ENCODE data around the gene BHLHE40.
"Not testable (repeated sequence)": the region's sequence is repeated elsewhere in the genome, so short reads cannot be mapped to it uniquely, and the experiment has no call there.

The BHLHE40 gene

GRCh38 chr3:4956738-4957137, 22.5 kb upstream of the BHLHE40 start:
- no peak for DNase-seq (ENCODE audit: low spot score)
- no peak for TF ChIP-seq CTCF (IDR thresholded peaks at IDR 0.05; ENCODE audit: borderline replicate concordance, control extremely low read depth, extremely low read depth, insufficient read depth, missing control alignments)
- in situ Hi-C loops (cut with MboI; ENCODE audit: low sequenced_read_pairs, unreplicated experiment) = no loop called here

GRCh38 chr3:4957978-4958377, 21.3 kb upstream of the BHLHE40 start:
- in situ Hi-C loops (cut with MboI; ENCODE audit: low sequenced_read_pairs, unreplicated experiment) = no loop called here
- DNase-seq (ENCODE audit: low spot score) = no peak
- no peak for TF ChIP-seq CTCF (IDR thresholded peaks at IDR 0.05; ENCODE audit: borderline replicate concordance, control extremely low read depth, extremely low read depth, insufficient read depth, missing control alignments)

- DNase-seq (ENCODE audit: low spot score) = no peak
- no peak for TF ChIP-seq CTCF (IDR thresholded peaks at IDR 0.05; ENCODE audit: borderline replicate concordance, control extremely low read depth, extremely low read depth, insufficient read depth, missing control alignments)
- in situ Hi-C loops (cut with MboI; ENCODE audit: low sequenced_read_pairs, unreplicated experiment) = no loop called here
Measured at GRCh38 chr3:4959180-4959579, 20.1 kb upstream of the BHLHE40 start.

- in situ Hi-C loops (cut with MboI; ENCODE audit: low sequenced_read_pairs, unreplicated experiment); DNase-seq (ENCODE audit: low spot score): not testable (repeated sequence)
Measured at GRCh38 chr3:4961865-4962264, 17.4 kb upstream of the BHLHE40 start.

GRCh38 chr3:4963669-4964570, 15.3 kb upstream of the BHLHE40 start:
- in situ Hi-C loops (cut with MboI; ENCODE audit: low sequenced_read_pairs, unreplicated experiment) = no loop called here
- no peak for TF ChIP-seq CTCF (IDR thresholded peaks at IDR 0.05; ENCODE audit: borderline replicate concordance, control extremely low read depth, extremely low read depth, insufficient read depth, missing control alignments)
- DNase-seq (ENCODE audit: low spot score) = no peak

GRCh38 chr3:4966006-4966405, 13.2 kb upstream of the BHLHE40 start:
- in situ Hi-C loops (cut with MboI; ENCODE audit: low sequenced_read_pairs, unreplicated experiment) = not testable (repeated sequence)

GRCh38 chr3:4967683-4968082, 11.6 kb upstream of the BHLHE40 start:
- in situ Hi-C loops (cut with MboI; ENCODE audit: low sequenced_read_pairs, unreplicated experiment); DNase-seq (ENCODE audit: low spot score): not testable (repeated sequence)

More at GRCh38 chr3:4966006-4966405, 13.2 kb upstream of the BHLHE40 start:
- DNase-seq (ENCODE audit: low spot score) = not testable (repeated sequence)

- in situ Hi-C loops (cut with MboI; ENCODE audit: low sequenced_read_pairs, unreplicated experiment) = loop anchor here (10.0 kb wide), 2 partner anchors 137 to 247 kb away; no protein-coding TSS in a partner anchor
- not testable (repeated sequence) for DNase-seq (ENCODE audit: low spot score)
Measured at GRCh38 chr3:4971437-4971836, 7.8 kb upstream of the BHLHE40 start.

- no peak for TF ChIP-seq CTCF (IDR thresholded peaks at IDR 0.05; ENCODE audit: borderline replicate concordance, control extremely low read depth, extremely low read depth, insufficient read depth, missing control alignments)
- in situ Hi-C loops (cut with MboI; ENCODE audit: low sequenced_read_pairs, unreplicated experiment) = loop anchor here (10.0 kb wide), 2 partner anchors 137 to 247 kb away; no protein-coding TSS in a partner anchor
- DNase-seq (ENCODE audit: low spot score) = no peak
Measured at GRCh38 chr3:4971838-4972237, 7.4 kb upstream of the BHLHE40 start.
